Neural crest cell (in vitro differentiated cells): ENCODE measurements around the gene CSNK1E. TPM values are rescaled to one million over a fixed set of nuclear protein-coding genes. Genes with fewer than 3 reads are reported as not detected.

ENCODE experiments used
- DNase-seq: peaks from one replicate; pipeline ENCODE4 v3.0.0; 2021; ENCODE audit warnings: low read depth, mixed read lengths, low spot score
- H3K27ac Mint-ChIP-seq: one replicate; pipeline ENCODE4 v1.8.0; 2021; ENCODE audit warnings: mild to moderate bottlenecking, mixed read lengths; ENCODE audit not compliant: unreplicated experiment
- H3K27me3 Mint-ChIP-seq: 2 replicates; pipeline ENCODE4 v1.8.0; 2021; ENCODE audit warnings: low read depth, mild to moderate bottlenecking, mixed read lengths
- H3K36me3 Mint-ChIP-seq: 2 replicates; pipeline ENCODE4 v1.8.0; 2021; ENCODE audit warnings: low read depth, mild to moderate bottlenecking, mixed read lengths
- H3K4me1 Mint-ChIP-seq: 2 replicates; pipeline ENCODE4 v1.8.0; 2021; ENCODE audit warnings: mixed read lengths
- H3K4me3 Mint-ChIP-seq: one replicate; pipeline ENCODE4 v1.8.0; 2021; ENCODE audit warnings: mild to moderate bottlenecking, mixed read lengths
- H3K9me3 Mint-ChIP-seq: 2 replicates; pipeline ENCODE4 v1.8.0; 2021; ENCODE audit warnings: mixed read lengths
- CTCF ChIP-seq: fragments of 200-600 bp; sonication (generic); conservative IDR thresholded peaks from 2 replicates; pipeline ENCODE4 v1.5.0; 2021; ENCODE audit warnings: antibody characterized with exemption, mild to moderate bottlenecking
- total RNA-seq: library from RNA; stranded (reverse); gene quantifications from 2 replicates; pipeline ENCODE4 v1.2.1, GENCODE V29; 2021

The CSNK1E gene
- total RNA-seq, 1 donor from 2014 or later: 250 TPM

GRCh38 chr22:38353142-38353629 is 36.0 kb upstream of the CSNK1E start:
- Mint-ChIP-seq H3K4me1 (peaks cover under 1% of the 10 kb centered on the region), H3K27ac (no peak overlapping the region), H3K27me3 (no peaks in the 10 kb centered on the region), H3K4me3 (no peak overlapping the region), H3K9me3 (no peaks in the 10 kb centered on the region), H3K36me3 (peaks cover 3% of the 10 kb centered on the region)
- TF ChIP-seq CTCF: peak; percentile 96
- peak; percentile 73 for DNase-seq

GRCh38 chr22:38352436-38352835 is 35.2 kb upstream of the CSNK1E start:
- DNase-seq: no peak
- H3K4me3 Mint-ChIP-seq: no peak overlapping the region
- no peak overlapping the region for H3K27ac Mint-ChIP-seq
- H3K9me3 Mint-ChIP-seq: no peaks in the 10 kb centered on the region
- TF ChIP-seq CTCF: no peak
- H3K36me3 Mint-ChIP-seq: peaks cover 3% of the 10 kb centered on the region
- H3K27me3 Mint-ChIP-seq: no peaks in the 10 kb centered on the region
- H3K4me1 Mint-ChIP-seq: peaks cover 4% of the 10 kb centered on the region

GRCh38 chr22:38350444-38351359 is 33.5 kb upstream of the CSNK1E start:
- DNase-seq: no peak

GRCh38 chr22:38348751-38349496 is 31.7 kb upstream of the CSNK1E start:
- no peak for TF ChIP-seq CTCF
- Mint-ChIP-seq H3K36me3 (peaks cover 4% of the 10 kb centered on the region), H3K27me3 (peaks cover 4% of the 10 kb centered on the region), H3K4me1 (peaks cover 8% of the 10 kb centered on the region), H3K9me3 (no peaks in the 10 kb centered on the region), H3K4me3 (no peak overlapping the region), H3K27ac (no peak overlapping the region)
- no peak for DNase-seq

More at GRCh38 chr22:38350444-38351359, 33.5 kb upstream of the CSNK1E start:
- Mint-ChIP-seq H3K27ac (no peak overlapping the region), H3K4me3 (no peak overlapping the region), H3K9me3 (no peaks in the 10 kb centered on the region), H3K4me1 (peaks cover 8% of the 10 kb centered on the region), H3K36me3 (peaks cover 3% of the 10 kb centered on the region), H3K27me3 (peaks cover 4% of the 10 kb centered on the region)
- no peak for TF ChIP-seq CTCF

GRCh38 chr22:38347944-38348750 is 30.9 kb upstream of the CSNK1E start:
- Mint-ChIP-seq H3K4me3 (no peak overlapping the region), H3K27ac (no peak overlapping the region), H3K9me3 (no peaks in the 10 kb centered on the region), H3K27me3 (peaks cover 4% of the 10 kb centered on the region), H3K36me3 (peaks cover 7% of the 10 kb centered on the region), H3K4me1 (peaks cover 8% of the 10 kb centered on the region)
- no peak for DNase-seq
- no peak for TF ChIP-seq CTCF
